ENCODE measurements around the gene ZSCAN26.
"Not testable (repeated sequence)": the region's sequence is repeated elsewhere in the genome, so short reads cannot be mapped to it uniquely, and the experiment has no call there.

ZSCAN26 gene

DNA sequence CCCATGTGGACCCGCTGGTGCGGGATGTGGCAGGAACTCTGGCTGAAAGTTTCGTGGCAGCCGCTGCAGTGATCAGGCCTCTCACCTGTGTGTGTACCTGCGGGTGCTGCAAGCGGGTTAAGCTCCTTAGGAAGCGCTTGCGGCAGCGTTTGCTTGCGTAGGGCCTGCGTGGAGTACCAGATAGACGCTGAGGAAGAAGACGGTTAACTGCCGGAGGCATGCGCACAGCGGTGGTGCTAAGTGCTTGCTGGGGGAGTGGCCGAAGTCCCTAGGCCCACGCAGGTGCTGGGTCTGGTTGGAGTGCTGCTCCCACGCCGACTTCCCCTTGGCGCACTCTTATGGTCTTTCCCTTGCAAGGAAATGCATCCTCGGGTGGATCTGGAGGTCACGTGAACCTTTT lies 46.0 kb downstream of the ZSCAN26 start:
- no peaks in the 10 kb centered on the region for H3K9me3 ChIP-seq (ENCODE audit: insufficient read depth, low read length)
- no peak overlapping the region for H2AFZ ChIP-seq (ENCODE audit: low read depth, low read length, severe bottlenecking)
- H3K4me3 ChIP-seq (ENCODE audit: insufficient read depth, low read length, poor library complexity, severe bottlenecking), result no peak overlapping the region
- no peaks in the 10 kb centered on the region for H3K79me2 ChIP-seq (ENCODE audit: insufficient read depth, low read length)
- no peaks in the 10 kb centered on the region for H3K36me3 ChIP-seq (ENCODE audit: low read length)
- H3F3A ChIP-seq (ENCODE audit: insufficient read depth), result no peaks in the 10 kb centered on the region
- H3K9ac ChIP-seq (ENCODE audit: low read length), result no peak overlapping the region
- no peak overlapping the region for H3K27ac ChIP-seq (ENCODE audit: low read depth, low read length)
- no peak for TF ChIP-seq EZH2phosphoT487 (conservative IDR thresholded peaks at IDR 0.05; ENCODE audit: low read length)
- TF ChIP-seq, protein P1, sequence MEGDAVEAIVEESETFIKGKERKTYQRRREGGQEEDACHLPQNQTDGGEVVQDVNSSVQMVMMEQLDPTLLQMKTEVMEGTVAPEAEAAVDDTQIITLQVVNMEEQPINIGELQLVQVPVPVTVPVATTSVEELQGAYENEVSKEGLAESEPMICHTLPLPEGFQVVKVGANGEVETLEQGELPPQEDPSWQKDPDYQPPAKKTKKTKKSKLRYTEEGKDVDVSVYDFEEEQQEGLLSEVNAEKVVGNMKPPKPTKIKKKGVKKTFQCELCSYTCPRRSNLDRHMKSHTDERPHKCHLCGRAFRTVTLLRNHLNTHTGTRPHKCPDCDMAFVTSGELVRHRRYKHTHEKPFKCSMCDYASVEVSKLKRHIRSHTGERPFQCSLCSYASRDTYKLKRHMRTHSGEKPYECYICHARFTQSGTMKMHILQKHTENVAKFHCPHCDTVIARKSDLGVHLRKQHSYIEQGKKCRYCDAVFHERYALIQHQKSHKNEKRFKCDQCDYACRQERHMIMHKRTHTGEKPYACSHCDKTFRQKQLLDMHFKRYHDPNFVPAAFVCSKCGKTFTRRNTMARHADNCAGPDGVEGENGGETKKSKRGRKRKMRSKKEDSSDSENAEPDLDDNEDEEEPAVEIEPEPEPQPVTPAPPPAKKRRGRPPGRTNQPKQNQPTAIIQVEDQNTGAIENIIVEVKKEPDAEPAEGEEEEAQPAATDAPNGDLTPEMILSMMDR (IDR thresholded peaks at IDR 0.05; ENCODE audit: insufficient read depth, low read length, poor library complexity, severe bottlenecking), result no peak
- H3K9me2 ChIP-seq (replicated peaks; ENCODE audit: insufficient read depth, low read length), result no peaks in the 10 kb centered on the region
- H3K27me3 ChIP-seq (ENCODE audit: low read length), result no peaks in the 10 kb centered on the region
- H4K20me1 ChIP-seq (ENCODE audit: low read depth, low read length), result no peaks in the 10 kb centered on the region
- H3K4me2 ChIP-seq (ENCODE audit: low read depth, low read length, poor library complexity, severe bottlenecking), result no peak overlapping the region

DNA sequence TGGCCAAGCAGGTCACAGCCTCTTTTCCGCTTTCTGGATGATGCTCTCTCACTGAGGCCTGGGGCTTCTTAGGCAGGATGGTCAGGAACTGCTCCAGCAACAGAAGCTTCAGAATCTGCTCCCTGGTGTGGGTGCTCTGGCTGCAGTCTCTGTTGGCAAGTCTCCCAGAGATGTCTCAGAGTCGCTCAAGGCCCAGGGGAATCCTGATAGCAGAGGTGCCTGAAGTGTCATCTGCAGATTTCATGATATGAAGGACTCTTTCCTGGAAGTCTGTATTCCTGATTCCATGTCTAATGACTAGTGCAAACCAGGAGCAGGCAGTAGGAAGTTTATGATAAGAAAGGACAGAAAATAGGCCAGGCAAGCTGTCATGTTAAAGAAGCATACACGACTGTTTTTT lies 48.7 kb downstream of the ZSCAN26 start:
- Histone ChIP-seq H3K9me2 (replicated peaks; ENCODE audit: insufficient read depth, low read length) (no peaks in the 10 kb centered on the region), H3K4me2 (ENCODE audit: low read depth, low read length, poor library complexity, severe bottlenecking) (no peak overlapping the region), H3K79me2 (ENCODE audit: insufficient read depth, low read length) (no peaks in the 10 kb centered on the region), H3K27me3 (ENCODE audit: low read length) (no peaks in the 10 kb centered on the region), H3K36me3 (ENCODE audit: low read length) (no peaks in the 10 kb centered on the region), H3K9ac (ENCODE audit: low read length) (no peak overlapping the region), H3K9me3 (ENCODE audit: insufficient read depth, low read length) (no peaks in the 10 kb centered on the region), H3K4me3 (ENCODE audit: insufficient read depth, low read length, poor library complexity, severe bottlenecking) (no peak overlapping the region), H3K27ac (ENCODE audit: low read depth, low read length) (no peak overlapping the region), H2AFZ (ENCODE audit: low read depth, low read length, severe bottlenecking) (no peak overlapping the region), H3F3A (ENCODE audit: insufficient read depth) (no peaks in the 10 kb centered on the region), H4K20me1 (ENCODE audit: low read depth, low read length) (no peaks in the 10 kb centered on the region)
- TF ChIP-seq EZH2phosphoT487 (conservative IDR thresholded peaks at IDR 0.05; ENCODE audit: low read length), result no peak
- TF ChIP-seq, protein P1 (IDR thresholded peaks at IDR 0.05; ENCODE audit: insufficient read depth, low read length, poor library complexity, severe bottlenecking), result no peak

DNA sequence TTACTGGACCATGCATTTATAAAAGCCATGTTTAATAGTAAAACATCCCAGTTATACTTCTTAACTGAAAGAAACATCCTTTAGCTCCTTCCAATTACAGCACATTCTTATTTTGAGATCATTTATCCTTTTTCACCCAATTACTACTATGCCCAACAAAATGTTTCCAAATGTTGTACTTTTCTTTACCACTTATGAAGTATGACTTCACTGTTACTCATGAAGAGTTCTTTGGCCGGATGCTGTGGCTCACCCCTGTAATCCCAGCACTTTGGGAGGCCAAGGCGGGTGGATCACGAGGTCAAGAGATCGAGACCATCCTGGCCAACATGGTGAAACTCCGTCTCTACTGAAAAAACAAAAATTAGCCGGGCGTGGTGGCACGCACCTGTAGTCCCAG lies 50.9 kb downstream of the ZSCAN26 start:
- not testable (repeated sequence) for H3F3A ChIP-seq (ENCODE audit: insufficient read depth); H3K4me3 ChIP-seq (ENCODE audit: insufficient read depth, low read length, poor library complexity, severe bottlenecking); H2AFZ ChIP-seq (ENCODE audit: low read depth, low read length, severe bottlenecking); H3K9ac ChIP-seq (ENCODE audit: low read length); H3K27ac ChIP-seq (ENCODE audit: low read depth, low read length); H3K4me2 ChIP-seq (ENCODE audit: low read depth, low read length, poor library complexity, severe bottlenecking); H3K9me2 ChIP-seq (replicated peaks; ENCODE audit: insufficient read depth, low read length); H3K79me2 ChIP-seq (ENCODE audit: insufficient read depth, low read length); H3K36me3 ChIP-seq (ENCODE audit: low read length); H4K20me1 ChIP-seq (ENCODE audit: low read depth, low read length); H3K9me3 ChIP-seq (ENCODE audit: insufficient read depth, low read length); H3K27me3 ChIP-seq (ENCODE audit: low read length)

DNA sequence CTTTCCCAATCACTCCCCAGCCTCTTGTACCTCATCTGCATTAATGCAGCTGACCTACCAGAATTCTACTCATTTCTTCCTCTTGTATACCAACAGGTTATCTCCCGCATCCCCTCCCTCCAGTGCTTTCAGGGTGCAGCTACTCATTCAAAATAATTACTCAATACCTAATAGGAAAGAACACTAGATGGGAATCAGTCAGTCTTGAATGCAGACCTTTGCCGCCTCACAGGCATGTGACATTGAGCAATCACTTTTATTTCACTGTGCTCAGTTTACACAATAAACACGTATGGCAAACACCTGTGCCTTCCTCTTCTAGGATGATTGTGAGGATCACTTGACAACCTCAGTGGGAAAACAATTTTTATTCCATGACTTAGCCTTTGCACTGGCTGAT lies 55.7 kb downstream of the ZSCAN26 start:
- no peak overlapping the region for H3K27ac ChIP-seq (ENCODE audit: low read depth, low read length)
- no peaks in the 10 kb centered on the region for H3K27me3 ChIP-seq (ENCODE audit: low read length)
- no peaks in the 10 kb centered on the region for H3K36me3 ChIP-seq (ENCODE audit: low read length)
- no peaks in the 10 kb centered on the region for H3F3A ChIP-seq (ENCODE audit: insufficient read depth)
- no peaks in the 10 kb centered on the region for H3K79me2 ChIP-seq (ENCODE audit: insufficient read depth, low read length)
- H3K4me3 ChIP-seq (ENCODE audit: insufficient read depth, low read length, poor library complexity, severe bottlenecking), result no peak overlapping the region
- no peaks in the 10 kb centered on the region for H3K9me2 ChIP-seq (replicated peaks; ENCODE audit: insufficient read depth, low read length)
- H2AFZ ChIP-seq (ENCODE audit: low read depth, low read length, severe bottlenecking), result no peak overlapping the region
- H3K4me2 ChIP-seq (ENCODE audit: low read depth, low read length, poor library complexity, severe bottlenecking), result no peak overlapping the region
- H3K9me3 ChIP-seq (ENCODE audit: insufficient read depth, low read length), result peaks cover 28% of the 10 kb centered on the region
- TF ChIP-seq EZH2phosphoT487 (conservative IDR thresholded peaks at IDR 0.05; ENCODE audit: low read length), result no peak
- TF ChIP-seq, protein P1 (IDR thresholded peaks at IDR 0.05; ENCODE audit: insufficient read depth, low read length, poor library complexity, severe bottlenecking), result no peak
- H4K20me1 ChIP-seq (ENCODE audit: low read depth, low read length), result no peaks in the 10 kb centered on the region
- no peak overlapping the region for H3K9ac ChIP-seq (ENCODE audit: low read length)
